ENCODE measurements around the gene HLCS.
"Not testable (repeated sequence)": the region's sequence is repeated elsewhere in the genome, so short reads cannot be mapped to it uniquely, and the experiment has no call there.

Gene HLCS

GRCh38 chr21:36820176-36821031 lies 146.1 kb downstream of the HLCS start:
- no peak for TF ChIP-seq CTCF (conservative IDR thresholded peaks at IDR 0.05; ENCODE audit: low read depth, low read length)
- H4K20me1 ChIP-seq (ENCODE audit: insufficient read depth), result no peaks in the 10 kb centered on the region
- no peak overlapping the region for H2AFZ ChIP-seq (ENCODE audit: low read depth)
- H3K4me1 ChIP-seq (ENCODE audit: low read depth, poor library complexity, severe bottlenecking), result no peaks in the 10 kb centered on the region
- H3K4me2 ChIP-seq, result no peak overlapping the region
- H3K4me3 ChIP-seq (IDR thresholded peaks at IDR 0.05; ENCODE audit: insufficient read depth, low read depth, low read length), result no peak overlapping the region
- H3K27me3 ChIP-seq (ENCODE audit: insufficient read depth, low read depth), result no peaks in the 10 kb centered on the region
- no peak overlapping the region for H3K27ac ChIP-seq
- no peak overlapping the region for H3K9ac ChIP-seq
- no peaks in the 10 kb centered on the region for H3K79me2 ChIP-seq (ENCODE audit: insufficient read depth, low read depth)
- H3K36me3 ChIP-seq (ENCODE audit: insufficient read depth), result no peaks in the 10 kb centered on the region

DNA sequence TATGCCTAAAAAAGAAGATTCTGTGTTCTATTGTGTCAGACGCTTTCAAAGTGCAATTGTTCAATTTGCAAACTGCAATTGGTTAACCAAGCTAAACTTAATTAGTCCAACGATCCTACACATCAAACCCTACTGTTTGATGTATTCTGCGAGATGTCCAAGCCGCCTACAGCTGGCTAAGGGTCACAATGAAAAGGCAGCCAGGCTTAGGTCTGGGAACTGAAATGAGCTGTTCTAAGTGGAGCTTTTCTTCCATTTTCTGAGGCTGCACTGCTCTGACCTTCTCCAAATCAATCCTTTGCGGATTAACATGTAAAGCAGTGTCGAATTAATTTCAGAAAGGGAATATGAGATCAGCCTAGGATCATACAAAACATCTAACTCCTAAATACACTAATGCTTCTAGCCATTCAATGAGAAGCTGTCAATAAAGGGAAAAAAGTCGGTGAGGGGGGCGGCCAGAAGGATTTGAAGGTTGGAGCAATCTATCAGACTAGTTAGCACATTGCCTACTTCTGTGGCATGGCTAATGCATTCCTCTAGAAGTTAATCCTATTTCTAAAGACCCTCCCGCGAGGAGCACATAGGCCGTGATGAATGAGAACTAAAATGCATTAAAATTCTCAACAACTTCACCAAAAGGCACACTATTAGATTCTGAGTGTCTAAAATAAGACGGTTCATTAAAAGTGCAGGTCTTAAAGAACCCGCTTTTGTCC lies 148.6 kb downstream of the HLCS start:
- H3K4me3 ChIP-seq (IDR thresholded peaks at IDR 0.05; ENCODE audit: insufficient read depth, low read depth, low read length), result no peak overlapping the region
- no peaks in the 10 kb centered on the region for H4K20me1 ChIP-seq (ENCODE audit: insufficient read depth)
- no peaks in the 10 kb centered on the region for H3K79me2 ChIP-seq (ENCODE audit: insufficient read depth, low read depth)
- H3K9ac ChIP-seq, result no peak overlapping the region
- no peaks in the 10 kb centered on the region for H3K36me3 ChIP-seq (ENCODE audit: insufficient read depth)
- no peak for TF ChIP-seq CTCF (conservative IDR thresholded peaks at IDR 0.05; ENCODE audit: low read depth, low read length)
- H3K4me1 ChIP-seq (ENCODE audit: low read depth, poor library complexity, severe bottlenecking), result no peaks in the 10 kb centered on the region
- H3K27me3 ChIP-seq (ENCODE audit: insufficient read depth, low read depth), result no peaks in the 10 kb centered on the region
- no peak overlapping the region for H2AFZ ChIP-seq (ENCODE audit: low read depth)
- no peak overlapping the region for H3K4me2 ChIP-seq
- no peak overlapping the region for H3K27ac ChIP-seq

- no peak overlapping the region for H3K4me3 ChIP-seq (IDR thresholded peaks at IDR 0.05; ENCODE audit: insufficient read depth, low read depth, low read length)
- H4K20me1 ChIP-seq (ENCODE audit: insufficient read depth), result no peaks in the 10 kb centered on the region
- no peaks in the 10 kb centered on the region for H3K4me1 ChIP-seq (ENCODE audit: low read depth, poor library complexity, severe bottlenecking)
- H3K27ac ChIP-seq, result no peak overlapping the region
- no peaks in the 10 kb centered on the region for H3K27me3 ChIP-seq (ENCODE audit: insufficient read depth, low read depth)
- no peak for TF ChIP-seq CTCF (conservative IDR thresholded peaks at IDR 0.05; ENCODE audit: low read depth, low read length)
- H2AFZ ChIP-seq (ENCODE audit: low read depth), result no peak overlapping the region
- H3K79me2 ChIP-seq (ENCODE audit: insufficient read depth, low read depth), result no peaks in the 10 kb centered on the region
- H3K4me2 ChIP-seq, result no peak overlapping the region
- H3K9ac ChIP-seq, result no peak overlapping the region
- no peaks in the 10 kb centered on the region for H3K36me3 ChIP-seq (ENCODE audit: insufficient read depth)
Measured at GRCh38 chr21:36816561-36817130, 149.8 kb downstream of the HLCS start.

GRCh38 chr21:36816026-36816425 lies 150.4 kb downstream of the HLCS start:
- not testable (repeated sequence) for H3K79me2 ChIP-seq (ENCODE audit: insufficient read depth, low read depth); H4K20me1 ChIP-seq (ENCODE audit: insufficient read depth); H3K4me1 ChIP-seq (ENCODE audit: low read depth, poor library complexity, severe bottlenecking); H3K27ac ChIP-seq; H3K4me3 ChIP-seq (IDR thresholded peaks at IDR 0.05; ENCODE audit: insufficient read depth, low read depth, low read length); H3K9ac ChIP-seq; H3K36me3 ChIP-seq (ENCODE audit: insufficient read depth); H2AFZ ChIP-seq (ENCODE audit: low read depth); H3K27me3 ChIP-seq (ENCODE audit: insufficient read depth, low read depth); H3K4me2 ChIP-seq
